GM19467 (cell line): ENCODE measurements around the gene GLTP.

Experiments used
- ATAC-seq: cut with Tn5 transposase; IDR thresholded peaks from one replicate; pipeline ENCODE4 v1.9.1; 2021; ENCODE audit warnings: mild to moderate bottlenecking, moderate library complexity; ENCODE audit not compliant: unreplicated experiment

Gene GLTP

DNA sequence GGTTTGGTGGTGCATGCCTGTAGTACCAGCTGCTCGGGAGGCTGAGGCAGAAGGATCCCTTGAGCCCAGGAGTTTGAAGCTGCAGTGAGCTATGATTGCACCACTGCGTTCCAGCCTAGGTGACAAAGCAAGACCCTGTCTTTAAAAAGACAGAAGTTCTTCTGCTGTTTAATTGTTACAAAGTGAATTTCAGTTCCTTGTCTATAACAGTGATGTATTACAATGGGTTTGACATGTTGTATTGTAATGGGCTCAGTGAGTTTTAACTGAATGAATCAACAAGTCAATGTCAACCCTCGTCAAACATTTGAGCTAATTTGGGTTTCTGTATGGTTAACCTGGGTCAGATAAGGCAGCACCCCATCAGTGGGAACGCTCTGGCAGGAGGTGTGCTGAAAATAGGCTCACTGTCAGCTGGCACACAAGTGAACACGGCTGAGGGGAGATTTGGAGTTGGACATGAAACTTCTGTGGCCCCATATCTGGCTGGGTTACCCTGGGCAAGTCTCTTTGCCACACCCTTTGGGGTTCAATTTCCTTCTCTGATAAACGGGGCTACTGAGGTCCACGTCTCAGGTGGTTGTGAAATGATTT is 33.1 kb downstream of the GLTP start:
- ATAC-seq, result no peak

DNA sequence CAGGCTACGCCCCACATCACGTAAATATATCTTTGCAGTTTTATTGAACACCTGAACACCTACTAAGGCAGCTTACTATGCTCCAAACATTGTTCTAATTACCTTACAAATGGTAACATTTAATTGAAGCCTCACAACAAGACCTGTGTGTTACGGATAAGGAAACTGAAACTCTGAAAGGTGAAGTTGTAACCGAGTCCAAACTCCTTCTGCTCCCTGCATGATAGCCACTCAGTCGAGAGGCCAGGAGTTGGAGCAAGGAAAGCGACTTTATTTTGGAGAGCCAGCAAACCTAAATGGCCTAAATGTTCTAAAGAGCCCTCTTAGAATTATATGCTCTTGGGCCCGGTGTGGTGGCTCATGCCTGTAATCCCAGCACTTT is 34.5 kb downstream of the GLTP start:
- no peak for ATAC-seq

DNA sequence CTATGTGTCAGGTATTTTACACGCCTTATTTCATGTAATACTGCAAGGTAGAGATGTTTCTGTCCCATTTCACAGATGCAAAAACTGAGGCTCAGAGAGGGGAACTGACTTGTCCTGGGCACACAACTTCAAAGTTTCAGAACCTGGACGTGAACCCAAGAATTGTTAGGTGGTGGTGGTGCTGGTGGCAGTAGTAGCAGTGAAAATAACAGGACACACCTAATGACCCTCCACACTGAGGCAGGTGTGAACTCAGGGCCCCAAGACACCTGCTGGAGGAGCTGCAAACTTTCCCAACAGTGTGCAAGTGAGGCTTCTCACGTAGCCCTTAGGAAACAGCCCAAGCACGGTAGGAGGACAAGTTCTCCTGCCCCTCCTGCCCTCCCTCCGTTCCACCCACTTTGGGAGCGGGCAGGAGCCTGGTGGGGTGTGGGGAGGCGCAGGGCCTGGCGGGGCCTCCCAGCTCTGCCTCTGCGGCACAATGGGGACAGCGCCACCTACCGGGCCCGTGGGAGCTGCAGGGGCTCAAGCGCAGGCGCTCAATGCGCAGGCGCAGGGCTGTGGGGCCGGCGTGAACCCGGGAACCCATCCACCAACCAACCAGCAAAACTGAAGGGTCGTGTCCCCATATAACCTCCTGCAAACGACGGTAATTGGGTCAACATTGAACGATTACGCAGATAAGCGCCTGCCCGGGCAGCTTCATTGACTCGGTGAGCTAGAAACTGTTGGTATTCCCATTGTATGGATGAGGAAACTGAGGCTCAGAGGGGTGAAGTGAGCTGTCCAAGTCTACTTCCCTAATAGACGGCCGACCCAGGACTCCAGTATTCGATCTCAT is 35.1 kb downstream of the GLTP start:
- ATAC-seq, result peak; percentile 77

DNA sequence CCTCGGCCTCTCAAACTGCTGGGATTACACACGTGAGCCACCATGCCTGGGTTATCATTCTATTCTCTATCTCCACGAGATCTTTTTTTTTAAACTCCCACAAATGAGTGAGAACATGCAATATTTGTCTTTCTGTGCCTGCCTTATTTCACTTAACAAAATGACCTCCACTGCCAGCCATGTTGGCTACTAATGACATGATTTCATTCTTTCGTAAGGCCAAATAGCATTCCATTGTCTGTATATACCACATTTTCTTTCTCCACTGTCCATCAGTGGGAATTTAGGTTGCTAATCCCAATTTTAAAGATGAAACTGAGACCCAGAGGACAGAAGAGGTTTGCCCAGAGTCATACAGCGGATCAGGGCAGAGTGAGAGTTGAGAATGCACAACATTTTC is 36.2 kb downstream of the GLTP start:
- ATAC-seq, result no peak

DNA sequence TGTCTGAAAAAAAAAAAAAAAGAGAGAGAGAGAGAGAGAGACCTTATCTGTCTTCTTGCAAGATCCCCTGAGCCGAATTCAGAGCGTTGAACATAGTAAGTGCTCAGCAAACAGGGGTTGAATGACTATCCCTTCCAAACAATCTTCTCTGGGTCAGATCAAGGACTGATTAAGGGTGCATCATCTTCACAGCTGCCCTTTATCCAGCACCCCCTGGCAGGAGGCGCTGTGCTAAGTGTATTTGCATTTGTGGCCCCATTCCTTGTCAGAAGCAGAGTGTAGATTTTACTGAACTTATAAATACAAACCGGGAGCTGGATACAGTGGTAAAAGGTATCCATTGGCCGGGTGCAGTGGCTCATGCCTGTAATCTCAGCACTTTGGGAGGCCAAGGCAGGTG is 38.3 kb downstream of the GLTP start:
- ATAC-seq, result no peak

DNA sequence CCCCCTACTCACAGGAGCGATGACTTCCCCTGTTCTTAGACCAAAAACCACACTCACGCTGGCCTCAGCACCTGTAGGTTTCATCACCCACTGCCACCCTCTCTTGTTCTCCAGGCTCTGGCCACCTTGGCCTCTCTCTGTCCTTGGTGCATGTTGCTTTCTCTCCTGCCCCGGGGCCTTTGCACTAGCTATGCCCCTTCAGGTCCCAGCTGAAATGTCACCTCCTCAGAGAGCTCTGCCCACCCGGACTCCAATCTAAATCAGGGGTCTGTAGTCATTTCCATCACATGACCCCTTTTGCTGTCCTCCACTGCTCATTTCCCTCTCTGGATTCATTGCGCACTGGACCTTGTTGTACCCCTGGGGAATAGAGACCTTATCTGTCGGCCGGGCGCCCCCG is 39.0 kb downstream of the GLTP start:
- ATAC-seq, result no peak

DNA sequence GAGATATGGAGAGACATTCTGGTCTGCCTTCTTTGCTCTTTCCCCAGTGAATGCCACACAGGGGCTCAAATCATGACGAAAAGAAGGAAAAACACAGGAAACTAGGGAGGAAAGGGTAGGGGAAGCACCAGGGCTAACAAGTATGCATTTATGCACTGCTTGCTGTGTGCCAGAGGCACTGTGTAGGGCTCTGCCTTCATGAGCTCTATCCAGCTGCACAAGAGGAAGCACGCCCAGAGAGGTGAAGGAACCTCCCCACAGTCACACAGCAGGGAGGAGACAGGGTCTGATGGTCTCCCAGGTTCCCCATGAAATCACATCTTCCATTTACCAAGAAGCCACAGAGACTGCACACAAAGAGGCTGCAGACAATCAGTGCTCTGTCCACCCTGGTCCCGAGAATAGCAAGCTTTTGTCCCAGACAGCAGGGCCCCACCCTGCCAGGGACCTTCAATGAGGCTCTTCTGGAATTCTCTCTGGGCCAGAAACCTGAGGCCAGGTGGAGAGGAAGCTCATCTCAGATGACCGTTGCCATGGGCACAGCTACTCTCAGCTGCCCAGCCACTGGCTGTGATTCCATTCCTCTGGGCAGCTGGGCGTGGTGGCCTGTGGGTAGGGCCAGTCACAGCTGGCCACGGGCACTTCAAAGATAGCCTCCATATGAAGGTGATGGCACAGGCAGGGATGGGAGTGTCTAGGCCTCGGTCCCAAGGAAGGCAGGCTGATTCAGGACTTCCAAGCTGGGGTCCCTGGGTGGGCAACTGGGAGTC is 39.9 kb downstream of the GLTP start:
- ATAC-seq, result no peak

DNA sequence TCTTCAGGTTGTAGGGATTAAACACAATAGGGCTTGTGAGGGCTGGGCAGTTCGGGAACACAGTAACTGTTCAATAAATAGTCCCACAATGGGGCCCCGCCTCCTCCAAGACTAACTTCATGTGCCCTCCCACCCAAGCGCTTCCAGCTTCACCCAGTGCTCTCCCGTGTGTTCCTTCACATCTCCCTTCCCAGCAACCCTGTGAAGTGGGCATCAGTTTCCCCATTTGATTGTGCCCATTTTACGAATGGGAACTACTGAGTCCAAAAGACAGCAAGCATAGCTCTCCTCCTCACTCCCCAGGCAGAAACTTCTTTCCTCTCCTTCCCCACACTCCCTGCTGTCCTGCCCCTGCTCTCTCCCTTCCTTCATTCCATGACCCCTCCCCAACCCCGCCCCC is 40.9 kb downstream of the GLTP start:
- no peak for ATAC-seq

DNA sequence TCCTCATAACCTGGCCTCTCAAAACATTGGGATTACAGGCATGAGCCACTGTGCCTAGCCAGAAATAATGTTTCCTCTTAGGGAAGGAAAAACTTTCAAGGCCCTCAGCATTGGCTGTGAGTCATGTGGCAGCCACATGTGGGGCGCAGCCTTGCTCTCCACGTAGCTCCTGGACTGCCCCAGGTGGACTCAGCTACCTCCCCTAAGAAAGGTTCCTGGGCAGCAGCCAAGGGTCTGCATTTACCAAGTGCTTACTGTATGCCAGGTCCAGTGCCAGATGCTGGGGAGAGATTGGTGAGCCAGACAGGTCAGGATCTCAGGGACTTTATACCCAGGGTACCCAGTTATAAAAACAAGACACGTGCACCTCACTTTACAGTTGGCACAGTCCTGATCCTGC is 43.4 kb downstream of the GLTP start:
- ATAC-seq, result no peak

DNA sequence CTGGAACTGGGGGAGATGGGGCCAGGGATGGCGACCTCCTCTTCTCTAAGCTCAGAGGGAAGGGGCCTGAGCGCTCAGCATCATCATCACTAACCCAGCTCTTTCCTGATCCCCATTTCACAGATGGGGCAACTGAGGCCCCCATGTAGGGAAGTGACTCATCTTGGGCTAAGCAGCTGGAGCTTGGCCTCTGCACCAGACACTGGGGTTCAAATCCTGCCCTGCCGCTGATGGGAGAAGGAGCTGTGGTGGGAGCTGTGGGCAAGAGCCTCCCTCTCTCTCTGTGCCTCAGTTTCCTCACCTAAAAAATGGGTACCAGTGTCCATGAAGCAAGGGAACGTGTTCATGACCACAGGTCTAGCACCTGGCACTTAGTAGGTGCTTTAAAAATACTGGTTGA is 44.5 kb downstream of the GLTP start:
- no peak for ATAC-seq

DNA sequence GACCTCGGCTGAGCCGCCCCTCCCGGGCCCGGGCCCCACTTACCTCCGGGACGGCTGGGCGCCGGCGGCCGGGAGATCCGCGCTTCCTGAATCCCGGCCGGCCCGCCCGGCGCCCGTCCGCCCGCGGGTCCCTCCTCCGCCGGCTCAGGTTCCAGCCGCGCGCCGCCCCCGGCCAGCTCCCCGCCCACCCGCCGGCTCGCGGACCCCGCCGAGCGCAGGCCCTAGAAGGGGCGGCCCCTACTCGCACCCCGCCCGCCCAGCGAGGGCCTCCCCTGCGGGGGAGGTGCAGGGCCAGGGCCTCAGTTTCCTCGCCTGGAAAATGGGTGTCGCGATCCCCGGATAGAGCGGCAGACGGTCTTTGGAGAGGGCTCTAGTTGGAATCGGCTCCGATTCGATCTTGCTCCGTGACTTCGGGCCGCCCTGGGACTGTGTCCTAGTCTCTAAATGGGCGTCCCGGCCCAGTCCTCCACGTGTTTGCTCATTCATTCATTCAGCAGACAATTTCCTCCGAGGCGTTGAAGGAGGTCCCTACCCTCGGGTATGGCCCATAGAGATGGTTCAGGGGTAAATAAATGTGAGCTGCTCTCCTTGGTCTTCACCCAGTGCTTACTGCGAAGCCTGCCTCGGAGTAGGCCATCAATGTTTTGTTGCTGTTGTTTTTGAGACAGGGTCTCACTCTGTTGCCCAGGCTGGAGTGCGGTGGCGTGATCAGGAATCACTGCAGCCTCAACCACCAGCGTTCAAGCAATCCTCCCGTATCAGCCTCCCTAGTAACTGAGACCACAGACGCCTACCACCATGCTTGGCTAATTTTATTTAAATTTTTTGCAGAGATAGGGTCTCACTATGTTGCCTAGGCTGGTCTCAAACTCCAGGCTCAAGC is 46.8 kb downstream of the GLTP start, which contains the start of gene TRPV4:
TRPV4 (minus strand) TSS at position 92 of the 883 bp plus-strand sequence. CDS start 18,602 bp downstream, outside the sequence.
- no peak for ATAC-seq

DNA sequence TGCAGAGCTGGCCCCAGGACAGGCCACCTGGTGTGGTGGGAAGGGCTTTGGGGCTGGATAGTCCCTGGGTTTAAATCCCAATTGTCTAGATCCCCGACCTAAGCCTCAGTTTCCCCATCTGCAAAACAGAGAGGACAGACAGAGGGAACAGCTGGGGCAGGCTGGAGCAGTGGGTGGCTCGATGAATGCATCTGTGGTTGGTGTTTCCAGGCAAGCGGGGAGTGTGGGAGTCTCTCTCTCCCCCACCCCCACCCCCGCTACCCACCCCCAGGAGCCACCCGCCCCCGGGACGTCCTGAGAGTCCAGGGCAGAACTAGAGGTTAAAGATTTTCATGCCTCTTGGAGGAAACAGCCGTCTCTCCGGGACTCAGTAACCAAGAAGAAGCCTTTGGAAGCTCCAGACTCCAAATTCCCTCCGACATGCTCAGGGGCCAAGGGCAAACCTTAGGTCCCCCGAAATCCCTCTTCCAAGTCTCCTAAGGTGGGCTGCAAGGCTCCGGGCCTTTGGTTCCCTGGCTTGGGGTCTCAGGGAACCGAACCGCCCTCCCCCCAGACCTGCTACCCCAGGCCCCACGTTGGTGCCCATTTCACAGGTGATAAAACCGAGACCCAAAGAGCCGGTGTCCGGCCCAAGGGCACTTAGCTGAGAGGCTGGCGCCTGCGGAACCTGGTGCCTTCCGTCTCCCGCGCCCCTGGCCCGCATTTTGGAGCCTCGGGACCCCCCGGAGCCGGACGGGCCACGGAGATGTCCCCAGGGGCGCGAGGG is 47.6 kb downstream of the GLTP start:
- ATAC-seq, result no peak

DNA sequence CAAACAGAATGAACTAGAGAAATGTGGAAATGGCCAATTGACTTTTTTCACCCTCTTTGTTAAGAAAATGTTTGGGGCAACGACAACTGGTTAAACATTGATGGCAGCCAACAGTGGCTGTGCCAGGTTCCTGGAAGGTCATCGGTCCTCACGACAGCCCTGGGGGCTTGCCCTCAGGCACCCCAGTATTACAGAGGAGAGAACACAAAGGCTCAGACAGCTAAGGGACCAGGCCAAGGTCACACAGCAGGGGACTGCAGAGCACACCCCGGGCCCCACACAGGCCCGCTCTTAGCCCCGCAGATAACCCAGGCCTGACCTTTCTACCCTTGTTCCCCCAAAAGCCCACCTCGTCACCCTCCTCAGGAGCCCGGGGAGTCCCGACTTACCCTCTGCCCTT is 48.4 kb downstream of the GLTP start:
- no peak for ATAC-seq

DNA sequence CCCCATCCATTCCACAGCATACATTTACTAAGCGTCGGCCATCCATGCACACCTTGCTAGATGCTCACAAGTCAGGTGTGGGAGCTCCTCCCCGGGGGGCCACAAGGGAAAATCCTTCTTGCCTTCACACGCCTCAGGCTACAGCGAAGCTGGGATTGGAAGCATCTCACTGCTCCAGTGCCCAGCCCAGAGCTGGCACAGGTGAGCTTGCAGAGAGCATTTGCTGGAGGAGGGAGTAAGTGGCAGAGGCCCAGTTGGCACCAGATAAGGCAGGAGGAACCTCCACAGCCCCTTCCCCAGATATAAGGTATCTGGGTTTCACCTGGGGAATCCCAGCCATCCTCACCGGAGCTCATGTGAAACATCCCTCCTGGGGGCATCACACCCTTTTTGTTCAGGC is 49.0 kb downstream of the GLTP start:
- ATAC-seq, result no peak

DNA sequence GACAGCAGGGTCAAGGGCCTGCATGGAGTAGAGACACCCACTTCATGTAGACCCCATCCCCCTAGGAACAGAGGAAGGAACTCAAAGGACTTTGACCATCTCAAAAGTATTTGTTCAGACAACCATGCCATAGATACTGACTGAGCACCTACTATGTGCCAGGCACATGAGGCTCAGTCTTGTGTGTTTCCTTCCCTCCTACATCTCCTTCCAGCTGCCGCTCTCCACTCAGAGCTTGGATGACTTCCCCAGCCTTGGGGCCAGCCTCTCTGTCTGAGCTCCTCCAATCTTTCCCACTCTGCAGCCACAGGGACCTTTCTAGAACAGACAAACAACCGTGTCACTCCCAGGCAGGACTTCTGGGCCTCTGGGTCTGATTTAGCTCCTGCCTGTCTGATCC is 49.6 kb downstream of the GLTP start:
- ATAC-seq, result no peak

DNA sequence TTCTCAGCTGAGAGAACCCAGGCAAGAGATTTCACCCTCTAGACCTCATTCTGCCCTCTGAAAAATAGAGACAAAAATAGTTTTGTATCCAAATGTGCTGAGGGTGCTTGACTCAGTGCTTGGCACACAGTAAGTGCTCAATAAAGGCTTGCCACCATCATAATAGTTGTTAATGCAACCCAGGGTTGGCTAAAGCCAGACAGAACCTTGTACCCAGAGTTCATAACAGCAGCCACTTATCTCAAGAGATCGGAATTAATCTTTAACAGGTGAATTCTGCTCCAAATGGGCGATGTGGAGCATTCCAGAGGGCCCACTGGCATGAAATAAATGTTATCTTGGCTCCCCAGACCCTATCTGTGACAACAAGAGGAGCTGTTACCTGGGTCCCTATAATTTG is 50.1 kb downstream of the GLTP start:
- ATAC-seq, result no peak

DNA sequence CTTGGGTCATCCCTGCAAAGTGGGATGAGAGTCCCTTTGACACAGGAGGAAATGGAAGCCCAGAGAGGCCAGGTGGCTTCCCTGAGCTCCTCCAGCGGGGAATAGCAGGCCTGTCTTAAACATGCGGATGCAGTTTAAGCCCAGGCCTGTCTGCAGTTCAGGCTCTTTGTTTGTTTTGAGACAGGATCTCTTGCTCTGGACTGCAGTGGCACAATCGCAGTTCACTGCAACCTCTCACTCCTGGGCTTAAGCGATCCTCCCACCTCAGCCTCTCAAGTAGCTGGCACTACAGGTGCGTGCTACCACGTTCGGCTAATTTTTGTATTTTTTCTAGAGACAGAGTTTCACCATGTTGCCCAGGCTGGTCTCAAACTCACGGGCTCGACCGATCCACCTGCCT is 50.7 kb downstream of the GLTP start:
- ATAC-seq, result no peak

DNA sequence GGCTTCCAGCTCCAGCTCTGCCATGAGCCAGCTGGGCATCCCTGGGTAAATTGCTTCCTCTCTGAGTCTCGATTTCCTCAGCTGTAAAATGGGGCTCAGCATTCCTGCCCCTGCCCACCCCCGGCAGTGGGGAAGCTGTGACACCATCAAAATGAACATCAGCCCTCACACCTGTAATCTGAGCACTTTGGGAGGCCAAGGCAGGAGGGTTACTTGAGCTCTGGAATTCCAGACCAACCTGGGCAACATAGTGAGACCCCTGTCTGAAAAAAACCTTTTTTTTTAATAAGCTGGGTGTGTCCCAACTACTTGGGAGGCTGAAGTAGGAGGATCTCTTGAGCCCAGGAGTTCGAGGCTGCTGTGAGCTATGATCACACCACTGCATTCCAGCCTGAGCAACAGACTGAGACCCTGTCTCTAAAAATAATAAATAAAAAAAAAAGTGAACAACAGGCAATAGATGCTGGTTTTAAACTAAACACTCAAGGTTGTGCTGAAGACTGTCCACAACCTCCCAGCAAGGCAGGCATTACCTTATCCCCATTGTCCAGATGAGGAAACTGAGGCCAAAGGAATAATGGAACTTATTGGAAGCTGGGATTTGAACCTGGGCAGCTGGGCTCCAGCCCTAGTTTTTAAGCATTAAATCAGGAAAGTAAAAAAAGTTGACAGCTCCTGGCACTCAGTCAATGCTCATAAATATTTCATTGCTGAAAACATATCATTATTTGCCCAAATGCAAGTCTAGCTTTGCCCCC is 51.4 kb downstream of the GLTP start:
- ATAC-seq, result no peak
